NOMO-1 treated with dmso at 0.1 percent for 144 hours (cell line): ENCODE results near the gene INPP5F.

Experiments used
- DNase-seq: peaks from one replicate; lab custom pipeline; 2025; ENCODE audit not compliant: unreplicated experiment; lab: John Stamatoyannopoulos, UW

Gene INPP5F

GRCh38 chr10:119725828-119726675 is at the start of gene INPP5F:
TSS of gene INPP5F (plus strand) at chr10:119726050. CDS start at chr10:119726263, 213 bp downstream.
- DNase-seq: peak; percentile 97

GRCh38 chr10:119677126-119677525 is 48.7 kb upstream of the INPP5F start:
- DNase-seq: no peak

- no peak for DNase-seq
Observed at GRCh38 chr10:119677904-119678755, 47.7 kb upstream of the INPP5F start.

GRCh38 chr10:119679480-119679829 is 46.4 kb upstream of the INPP5F start:
- DNase-seq: no peak

- no peak for DNase-seq
Observed at GRCh38 chr10:119680050-119680449, 45.8 kb upstream of the INPP5F start.

- DNase-seq: no peak
Observed at GRCh38 chr10:119680650-119681081, 45.2 kb upstream of the INPP5F start.

- DNase-seq: peak; percentile 42
Observed at GRCh38 chr10:119686465-119687191, 39.2 kb upstream of the INPP5F start.

- no peak for DNase-seq
Observed at GRCh38 chr10:119687192-119688032, 38.4 kb upstream of the INPP5F start.

- DNase-seq: no peak
Observed at GRCh38 chr10:119688033-119688508, 37.8 kb upstream of the INPP5F start.

GRCh38 chr10:119689016-119689580 is 36.8 kb upstream of the INPP5F start:
- DNase-seq: no peak

GRCh38 chr10:119691726-119692125 is 34.1 kb upstream of the INPP5F start:
- no peak for DNase-seq

- DNase-seq: no peak
Observed at GRCh38 chr10:119693262-119693957, 32.4 kb upstream of the INPP5F start.

GRCh38 chr10:119694608-119695007 is 31.2 kb upstream of the INPP5F start:
- no peak for DNase-seq

- peak; percentile 38 for DNase-seq
Observed at GRCh38 chr10:119700321-119700954, 25.4 kb upstream of the INPP5F start.

- no peak for DNase-seq
Observed at GRCh38 chr10:119701861-119702260, 24.0 kb upstream of the INPP5F start.

GRCh38 chr10:119702583-119702982 is 23.3 kb upstream of the INPP5F start:
- DNase-seq: no peak

GRCh38 chr10:119703903-119704508 is 21.8 kb upstream of the INPP5F start:
- no peak for DNase-seq

GRCh38 chr10:119705434-119705831 is 20.4 kb upstream of the INPP5F start:
- no peak for DNase-seq
